GM23338 (cell line): ENCODE measurements around the gene SPHK1. TPM values are rescaled to one million over a fixed set of nuclear protein-coding genes. Genes with fewer than 3 reads are reported as not detected.

Source experiments
- ATAC-seq: fragments of 200-7000 bp; cut with Tn5 transposase; 3 replicates; pipeline ENCODE4 v1.9.1; 2020
- DNase-seq: peaks from one replicate; pipeline ENCODE4 v3.0.0-alpha.2; 2015; ENCODE audit warnings: low spot score
- H2AFZ ChIP-seq: fragments of 200-600 bp; sonication (generic); 2 replicates; pipeline ENCODE4 v1.8.0; 2016; ENCODE audit warnings: antibody characterized with exemption, mild to moderate bottlenecking, moderate library complexity
- H3F3A ChIP-seq: fragments of 200-600 bp; sonication (generic); replicated peaks from 2 replicates; pipeline ENCODE4 v1.8.0; 2017; ENCODE audit warnings: antibody characterized with exemption, mixed run types, low read depth
- H3K27ac ChIP-seq: fragments of 200-600 bp; sonication (generic); 2 replicates; pipeline ENCODE4 v1.6.1; 2016; ENCODE audit warnings: low read depth
- H3K27me3 ChIP-seq: fragments of 200-600 bp; sonication (generic); 2 replicates; pipeline ENCODE4 v1.8.0; 2016; ENCODE audit warnings: mild to moderate bottlenecking, mixed run types, moderate library complexity; ENCODE audit not compliant: insufficient read depth
- H3K36me3 ChIP-seq: fragments of 200-600 bp; sonication (generic); 2 replicates; pipeline ENCODE4 v1.8.0; 2016; ENCODE audit warnings: mild to moderate bottlenecking; ENCODE audit not compliant: insufficient read depth
- H3K4me1 ChIP-seq: fragments of 200-600 bp; sonication (generic); 2 replicates; pipeline ENCODE4 v1.8.0; 2016; ENCODE audit warnings: mild to moderate bottlenecking, moderate library complexity; ENCODE audit not compliant: insufficient read depth
- H3K4me2 ChIP-seq: fragments of 200-600 bp; sonication (generic); 2 replicates; pipeline ENCODE4 v1.7.1; 2017; ENCODE audit warnings: mixed run types
- H3K4me3 ChIP-seq: fragments of 200-600 bp; sonication (generic); 2 replicates; pipeline ENCODE4 v1.6.1; 2016; ENCODE audit warnings: mixed run types
- H3K79me2 ChIP-seq: fragments of 200-600 bp; sonication (generic); replicated peaks from 2 replicates; pipeline ENCODE4 v1.8.0; 2017; ENCODE audit warnings: mild to moderate bottlenecking; ENCODE audit not compliant: insufficient read depth
- H3K9me2 ChIP-seq: fragments of 200-600 bp; sonication (generic); 2 replicates; pipeline ENCODE4 v1.8.0; 2017; ENCODE audit not compliant: insufficient read depth
- H4K20me1 ChIP-seq: fragments of 200-600 bp; sonication (generic); replicated peaks from 2 replicates; pipeline ENCODE4 v1.8.0; 2017; ENCODE audit warnings: mild to moderate bottlenecking; ENCODE audit not compliant: insufficient read depth
- H3K27ac Mint-ChIP-seq: 2 replicates; pipeline ENCODE4 v1.8.0; 2020; ENCODE audit warnings: inconsistent platforms, mild to moderate bottlenecking, moderate library complexity, mixed read lengths
- H3K27me3 Mint-ChIP-seq: 3 replicates; pipeline ENCODE4 v1.8.0; 2022; ENCODE audit warnings: low read depth, mild to moderate bottlenecking, moderate library complexity, mixed read lengths, inconsistent platforms; ENCODE audit not compliant: insufficient read depth, poor library complexity
- H3K36me3 Mint-ChIP-seq: 3 replicates; pipeline ENCODE4 v1.8.0; 2021; ENCODE audit warnings: low read depth, mild to moderate bottlenecking, inconsistent platforms, moderate library complexity, mixed read lengths
- H3K4me1 Mint-ChIP-seq: 3 replicates; pipeline ENCODE4 v1.8.0; 2020; ENCODE audit warnings: mild to moderate bottlenecking, inconsistent platforms, mixed read lengths
- H3K4me3 Mint-ChIP-seq: 3 replicates; pipeline ENCODE4 v1.8.0; 2021; ENCODE audit warnings: moderate library complexity, mild to moderate bottlenecking, inconsistent platforms, mixed read lengths
- H3K9me3 Mint-ChIP-seq: 3 replicates; pipeline ENCODE4 v1.8.0; 2020; ENCODE audit warnings: moderate library complexity, mild to moderate bottlenecking, inconsistent platforms, mixed read lengths
- CTCF ChIP-seq, 2 experiments: fragments of 200-600 bp in 1 of 2; sonication (generic) in 1 of 2; conservative IDR thresholded peaks; 2 replicates each; pipeline versions ENCODE4 v1.5.1 to v1.6.1; 2016 to 2017; ENCODE audit warnings: antibody characterized with exemption in 2 of 2, low read depth in 2 of 2, mild to moderate bottlenecking in 2 of 2, moderate library complexity in 1 of 2
- JUNB ChIP-seq: IDR thresholded peaks from one replicate; pipeline ENCODE4 v1.6.1; 2016; ENCODE audit warnings: antibody characterized with exemption; ENCODE audit not compliant: unreplicated experiment
- ZNF462 ChIP-seq: fragments of 250-450 bp; sonication (Bioruptor Pico); IDR thresholded peaks from 2 replicates; pipeline ENCODE4 v1.5.0; 2020; ENCODE audit warnings: mild to moderate bottlenecking, moderate library complexity
- polyA plus RNA-seq: library from polyadenylated mRNA; unstranded; fragments of >200 nt; fragmentation: Nextera tagmentation; extraction: Ambion mirVana; gene quantifications from 2 replicates; pipeline ENCODE4 v1.2.1, GENCODE V29; 2016
- total RNA-seq: library from RNA; depleted of rRNA; stranded (reverse); fragments of >200 nt; shearing (Covaris generic); gene quantifications from 2 replicates; pipeline ENCODE4 v1.2.3, GENCODE V29; 2014

SPHK1 gene
- total and polyA plus RNA-seq, 2 experiments from 2014 or later: 1.3 to 3.2 TPM

GRCh38 chr17:76397184-76397583 is 12.8 kb downstream of the SPHK1 start (continued):
- no peak for TF ChIP-seq ZNF462 (CRISPR knock-in tag)

- peaks cover 9% of the 10 kb centered on the region for H3K27me3 Mint-ChIP-seq
Measured at GRCh38 chr17:76397687-76398522, 13.5 kb downstream of the SPHK1 start.

More at GRCh38 chr17:76397687-76398522, 13.5 kb downstream of the SPHK1 start:
- 0 out of 2 replicates have a peak overlapping the region, but pooled peaks have one; percentile 63 for H3K27ac ChIP-seq
- peak; percentile 92 to 94 for TF ChIP-seq CTCF (conservative IDR thresholded peaks at IDR 0.05; ENCODE audit: low read depth in 2 of 2)
- no peak for TF ChIP-seq ZNF462 (CRISPR knock-in tag)
- TF ChIP-seq JUNB: no peak
- peaks cover 16% of the 10 kb centered on the region; the same call in 1 of the 2 replicates for H3F3A ChIP-seq
- ATAC-seq (peak; percentile 96), DNase-seq (peak; percentile 94)
- no peaks in the 10 kb centered on the region for H3K4me1 ChIP-seq
- H2AFZ ChIP-seq: no peak overlapping the region
- Mint-ChIP-seq H3K4me3 (no peak overlapping the region; the same call in 2 of the 3 replicates), H3K9me3 (no peaks in the 10 kb centered on the region), H3K36me3 (peaks cover 90% of the 10 kb centered on the region), H3K27ac (no peak overlapping the region), H3K4me1 (no peaks in the 10 kb centered on the region; the same call in 2 of the 3 replicates)
- no peaks in the 10 kb centered on the region for H3K27me3 ChIP-seq
- H4K20me1 ChIP-seq: 0 out of 2 replicates have a peak, but pooled peaks cover 4% of the 10 kb centered on the region
- H3K4me2 ChIP-seq: no peak overlapping the region
- H3K79me2 ChIP-seq: no peaks in the 10 kb centered on the region
- no peaks in the 10 kb centered on the region for H3K9me2 ChIP-seq
- H3K36me3 ChIP-seq: peaks cover 43% of the 10 kb centered on the region
- H3K4me3 ChIP-seq: no peak overlapping the region
